ENCODE data around the gene TASP1.

The TASP1 gene

DNA sequence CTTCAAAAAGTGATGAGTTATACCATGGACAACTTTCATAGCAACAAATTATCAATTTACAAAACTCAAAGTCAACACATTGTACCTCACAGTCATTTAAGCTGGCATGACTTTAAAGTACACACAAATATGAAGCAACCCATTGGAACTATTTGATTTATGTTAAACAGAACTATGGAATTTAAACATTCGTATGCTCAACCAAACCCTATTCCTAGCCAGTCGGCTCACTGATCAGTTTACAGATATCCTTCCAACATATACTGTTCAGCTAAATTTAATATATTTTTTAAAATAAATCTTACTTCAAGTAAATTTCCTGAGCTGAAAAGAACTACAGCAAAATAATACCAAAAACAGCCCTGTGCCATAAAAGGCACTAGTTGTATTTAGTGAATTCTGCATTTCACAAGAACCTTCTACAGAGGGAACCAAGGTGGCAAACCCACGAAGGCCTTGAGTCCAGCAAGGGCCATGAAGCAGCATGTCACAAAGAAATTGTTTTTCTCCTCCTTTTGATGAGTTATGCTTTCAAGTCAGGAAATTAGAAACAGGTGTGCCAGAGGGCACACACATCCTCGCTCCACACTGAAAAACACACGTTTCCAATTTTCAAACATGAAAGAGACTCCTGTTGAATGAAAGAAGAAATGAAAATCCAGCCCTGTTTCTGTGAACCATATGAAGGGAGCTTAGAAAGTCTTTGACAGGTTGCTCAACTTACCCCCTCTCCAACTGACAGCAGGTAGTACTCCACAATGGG lies 122.8 kb downstream of the TASP1 start:
- TF ChIP-seq, protein P1, sequence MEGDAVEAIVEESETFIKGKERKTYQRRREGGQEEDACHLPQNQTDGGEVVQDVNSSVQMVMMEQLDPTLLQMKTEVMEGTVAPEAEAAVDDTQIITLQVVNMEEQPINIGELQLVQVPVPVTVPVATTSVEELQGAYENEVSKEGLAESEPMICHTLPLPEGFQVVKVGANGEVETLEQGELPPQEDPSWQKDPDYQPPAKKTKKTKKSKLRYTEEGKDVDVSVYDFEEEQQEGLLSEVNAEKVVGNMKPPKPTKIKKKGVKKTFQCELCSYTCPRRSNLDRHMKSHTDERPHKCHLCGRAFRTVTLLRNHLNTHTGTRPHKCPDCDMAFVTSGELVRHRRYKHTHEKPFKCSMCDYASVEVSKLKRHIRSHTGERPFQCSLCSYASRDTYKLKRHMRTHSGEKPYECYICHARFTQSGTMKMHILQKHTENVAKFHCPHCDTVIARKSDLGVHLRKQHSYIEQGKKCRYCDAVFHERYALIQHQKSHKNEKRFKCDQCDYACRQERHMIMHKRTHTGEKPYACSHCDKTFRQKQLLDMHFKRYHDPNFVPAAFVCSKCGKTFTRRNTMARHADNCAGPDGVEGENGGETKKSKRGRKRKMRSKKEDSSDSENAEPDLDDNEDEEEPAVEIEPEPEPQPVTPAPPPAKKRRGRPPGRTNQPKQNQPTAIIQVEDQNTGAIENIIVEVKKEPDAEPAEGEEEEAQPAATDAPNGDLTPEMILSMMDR (IDR thresholded peaks at IDR 0.05) = no peak

GRCh38 chr20:13515291-13515690 lies 123.4 kb downstream of the TASP1 start:
- TF ChIP-seq, protein P1 (IDR thresholded peaks at IDR 0.05) = no peak

DNA sequence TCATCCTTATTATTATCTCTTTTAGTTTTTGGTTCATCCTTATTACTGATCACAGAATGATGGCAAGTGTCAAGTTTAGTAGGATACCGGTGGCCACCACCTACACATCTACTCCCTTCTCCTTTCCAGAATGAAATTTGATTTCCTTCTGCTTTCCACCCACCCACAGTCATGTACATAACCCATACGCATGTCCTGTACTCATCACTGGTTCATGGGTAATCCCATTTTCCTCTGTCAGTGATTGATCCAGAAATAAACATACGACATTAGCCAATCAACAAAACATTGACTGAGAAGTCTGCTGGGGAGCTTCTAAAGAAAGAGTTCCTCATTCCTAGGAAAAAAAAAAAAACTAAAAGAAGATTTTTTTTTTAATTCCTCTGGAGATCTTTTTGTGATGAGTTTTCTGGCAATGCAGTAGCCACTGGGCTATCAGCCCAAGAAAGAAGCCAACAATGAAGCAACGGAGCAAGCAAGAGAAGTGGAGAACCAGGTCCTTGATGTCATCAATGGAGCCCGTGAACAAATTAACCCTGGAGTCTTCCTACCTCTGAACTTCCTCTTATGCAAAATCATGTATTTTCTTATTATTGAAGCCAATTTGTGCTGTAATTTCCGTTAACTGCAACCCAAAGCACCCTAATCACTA lies 127.8 kb downstream of the TASP1 start:
- TF ChIP-seq, protein P1 (IDR thresholded peaks at IDR 0.05) = no peak

GRCh38 chr20:13507646-13508045 lies 131.1 kb downstream of the TASP1 start:
- TF ChIP-seq, protein P1 (IDR thresholded peaks at IDR 0.05) = no peak

DNA sequence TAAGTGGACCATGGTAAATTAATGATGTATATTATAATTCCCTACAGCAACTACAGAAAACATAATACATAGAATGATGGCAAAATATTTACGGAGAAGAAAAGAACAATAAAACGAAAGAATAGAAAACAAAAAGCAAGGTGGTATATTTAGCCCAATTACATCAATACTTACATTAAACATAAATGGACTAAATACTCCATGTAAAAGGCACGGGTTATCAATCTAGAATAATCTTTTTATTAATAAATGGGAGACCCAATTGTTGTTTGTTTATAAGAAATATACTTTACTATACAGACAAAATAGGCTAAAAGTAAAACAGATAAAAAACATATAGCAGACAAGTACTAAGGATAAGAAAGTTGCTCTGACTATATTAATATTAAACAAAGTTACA lies 137.2 kb downstream of the TASP1 start:
- TF ChIP-seq, protein P1 (IDR thresholded peaks at IDR 0.05) = no peak

GRCh38 chr20:13494019-13494418 lies 144.7 kb downstream of the TASP1 start:
- TF ChIP-seq, protein P1 (IDR thresholded peaks at IDR 0.05) = no peak

DNA sequence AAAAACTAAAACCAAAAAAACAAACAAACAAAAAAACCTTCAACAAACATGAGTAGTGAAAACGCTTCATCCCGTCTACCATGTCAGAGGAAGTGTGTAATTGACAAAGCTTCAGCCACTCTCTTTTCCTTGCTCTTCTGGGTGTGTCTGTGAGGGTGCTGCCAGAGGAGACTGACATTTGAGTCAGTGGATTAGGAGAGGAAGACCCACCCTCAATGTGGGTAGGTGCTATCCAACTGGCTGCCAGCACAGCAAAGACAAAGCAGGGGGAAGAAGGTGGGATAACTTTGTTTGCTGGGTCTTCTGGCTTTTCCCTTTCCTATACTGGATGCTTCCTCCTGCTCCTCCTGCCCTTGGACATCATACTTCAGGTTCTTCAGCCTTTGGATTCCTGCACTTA lies 145.6 kb downstream of the TASP1 start:
- TF ChIP-seq, protein P1 (IDR thresholded peaks at IDR 0.05) = no peak
